Gastroesophageal sphincter (tissue), 3 donors: ENCODE results near the gene CACNA2D3.

ENCODE experiments used
- POLR2AphosphoS5 ChIP-seq: sonication (generic); formaldehyde crosslinking; IDR thresholded peaks from one replicate; pipeline ENCODE4 v1.6.1; 2017; ENCODE audit warnings: antibody characterized with exemption
- TF ChIP-seq, protein P1 (sequence below), 4 experiments: fragments of 200-600 bp in 2 of 4; fragments of 450-650 bp in 2 of 4; sonication (generic) in 1 of 4; IDR thresholded peaks; one replicate each; pipeline ENCODE4 v1.5.1; 2017 to 2019; ENCODE audit warnings: antibody characterized with exemption in 4 of 4, mild to moderate bottlenecking in 2 of 4, moderate library complexity in 2 of 4

- TF ChIP-seq, protein P1, sequence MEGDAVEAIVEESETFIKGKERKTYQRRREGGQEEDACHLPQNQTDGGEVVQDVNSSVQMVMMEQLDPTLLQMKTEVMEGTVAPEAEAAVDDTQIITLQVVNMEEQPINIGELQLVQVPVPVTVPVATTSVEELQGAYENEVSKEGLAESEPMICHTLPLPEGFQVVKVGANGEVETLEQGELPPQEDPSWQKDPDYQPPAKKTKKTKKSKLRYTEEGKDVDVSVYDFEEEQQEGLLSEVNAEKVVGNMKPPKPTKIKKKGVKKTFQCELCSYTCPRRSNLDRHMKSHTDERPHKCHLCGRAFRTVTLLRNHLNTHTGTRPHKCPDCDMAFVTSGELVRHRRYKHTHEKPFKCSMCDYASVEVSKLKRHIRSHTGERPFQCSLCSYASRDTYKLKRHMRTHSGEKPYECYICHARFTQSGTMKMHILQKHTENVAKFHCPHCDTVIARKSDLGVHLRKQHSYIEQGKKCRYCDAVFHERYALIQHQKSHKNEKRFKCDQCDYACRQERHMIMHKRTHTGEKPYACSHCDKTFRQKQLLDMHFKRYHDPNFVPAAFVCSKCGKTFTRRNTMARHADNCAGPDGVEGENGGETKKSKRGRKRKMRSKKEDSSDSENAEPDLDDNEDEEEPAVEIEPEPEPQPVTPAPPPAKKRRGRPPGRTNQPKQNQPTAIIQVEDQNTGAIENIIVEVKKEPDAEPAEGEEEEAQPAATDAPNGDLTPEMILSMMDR (IDR thresholded peaks at IDR 0.05) = no peak
- no peak for TF ChIP-seq POLR2AphosphoS5
Measured at GRCh38 chr3:54519493-54519892, 397.1 kb downstream of the CACNA2D3 start.
